Cardiac fibroblast (primary cell): Measurements from ENCODE around the gene NEDD4L.

Experiments
- DNase-seq, 2 donors: peaks; one replicate each; pipeline versions ENCODE4 v3.0.0 to v3.0.0-alpha.2; 2010; ENCODE audit warnings: low read depth in 2 of 2
- H3K4me3 ChIP-seq, 2 donors: replicated peaks in 1 of 2; 1 replicate in 1 of 2; 2 replicates in 1 of 2; pipeline ENCODE4 v1.5.1; 2011; ENCODE audit warnings: low read depth in 2 of 2, low read length in 2 of 2, mild to moderate bottlenecking in 2 of 2, moderate library complexity in 1 of 2
- TF ChIP-seq, protein P1 (sequence below): IDR thresholded peaks from one replicate; pipeline ENCODE4 v1.5.1; 2011; ENCODE audit warnings: low read depth, mild to moderate bottlenecking, low read length, inconsistent platforms

The NEDD4L gene

DNA sequence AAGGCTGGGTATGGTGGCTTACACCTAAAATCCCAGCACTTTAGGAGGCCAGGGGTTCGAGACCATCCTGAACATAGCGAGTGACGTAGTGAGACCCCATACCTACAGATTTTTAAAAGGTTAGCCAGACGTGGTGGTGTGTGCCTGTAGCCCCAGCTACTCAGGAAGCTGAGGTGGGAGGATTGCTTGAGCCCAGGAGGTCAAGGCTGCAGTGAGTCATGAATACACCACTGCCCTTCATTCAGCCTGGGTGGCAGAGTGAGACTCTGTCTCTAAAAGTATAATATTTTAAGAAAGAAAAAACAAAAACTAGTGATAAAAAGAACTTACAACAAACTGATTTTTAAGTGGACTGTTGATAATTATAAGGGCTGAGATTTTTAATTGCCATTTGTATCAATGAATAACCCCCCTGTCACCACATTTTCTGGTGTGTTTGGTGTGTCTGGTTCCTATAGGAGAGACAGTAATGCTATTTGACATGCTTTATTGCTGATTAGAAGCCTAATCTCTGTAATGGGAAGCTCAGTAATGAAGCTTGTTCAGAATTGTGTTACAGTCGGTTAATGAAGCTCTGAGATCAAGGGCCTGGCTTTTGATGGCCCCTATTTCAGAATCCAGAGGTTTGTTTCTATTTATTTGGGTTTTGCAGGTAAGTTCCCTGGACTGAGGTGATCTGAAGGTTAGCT lies 147.0 kb downstream of the NEDD4L start:
- TF ChIP-seq, protein P1, sequence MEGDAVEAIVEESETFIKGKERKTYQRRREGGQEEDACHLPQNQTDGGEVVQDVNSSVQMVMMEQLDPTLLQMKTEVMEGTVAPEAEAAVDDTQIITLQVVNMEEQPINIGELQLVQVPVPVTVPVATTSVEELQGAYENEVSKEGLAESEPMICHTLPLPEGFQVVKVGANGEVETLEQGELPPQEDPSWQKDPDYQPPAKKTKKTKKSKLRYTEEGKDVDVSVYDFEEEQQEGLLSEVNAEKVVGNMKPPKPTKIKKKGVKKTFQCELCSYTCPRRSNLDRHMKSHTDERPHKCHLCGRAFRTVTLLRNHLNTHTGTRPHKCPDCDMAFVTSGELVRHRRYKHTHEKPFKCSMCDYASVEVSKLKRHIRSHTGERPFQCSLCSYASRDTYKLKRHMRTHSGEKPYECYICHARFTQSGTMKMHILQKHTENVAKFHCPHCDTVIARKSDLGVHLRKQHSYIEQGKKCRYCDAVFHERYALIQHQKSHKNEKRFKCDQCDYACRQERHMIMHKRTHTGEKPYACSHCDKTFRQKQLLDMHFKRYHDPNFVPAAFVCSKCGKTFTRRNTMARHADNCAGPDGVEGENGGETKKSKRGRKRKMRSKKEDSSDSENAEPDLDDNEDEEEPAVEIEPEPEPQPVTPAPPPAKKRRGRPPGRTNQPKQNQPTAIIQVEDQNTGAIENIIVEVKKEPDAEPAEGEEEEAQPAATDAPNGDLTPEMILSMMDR: no peak
- no peak overlapping the region for H3K4me3 ChIP-seq
- no peak for DNase-seq

DNA sequence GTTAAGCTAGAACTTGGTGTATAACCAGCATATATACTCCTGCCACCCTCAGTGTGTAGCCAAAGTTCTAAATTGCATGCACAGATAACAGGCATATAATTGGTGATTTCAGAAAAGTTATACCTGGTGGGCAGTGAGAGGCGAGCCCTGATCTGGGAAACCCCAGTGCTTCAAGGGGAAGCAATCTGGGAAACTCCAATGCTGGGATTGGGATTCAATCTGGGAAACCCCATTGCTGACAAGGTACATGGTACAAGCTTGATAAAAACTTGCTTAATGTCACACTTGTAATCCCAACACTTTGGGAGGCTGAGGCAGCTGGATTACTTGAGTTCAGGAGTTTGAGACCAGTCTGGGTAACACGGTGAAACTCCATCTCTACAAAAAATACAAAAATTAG lies 147.6 kb downstream of the NEDD4L start:
- H3K4me3 ChIP-seq: no peak overlapping the region
- no peak for DNase-seq
- TF ChIP-seq, protein P1: no peak

DNA sequence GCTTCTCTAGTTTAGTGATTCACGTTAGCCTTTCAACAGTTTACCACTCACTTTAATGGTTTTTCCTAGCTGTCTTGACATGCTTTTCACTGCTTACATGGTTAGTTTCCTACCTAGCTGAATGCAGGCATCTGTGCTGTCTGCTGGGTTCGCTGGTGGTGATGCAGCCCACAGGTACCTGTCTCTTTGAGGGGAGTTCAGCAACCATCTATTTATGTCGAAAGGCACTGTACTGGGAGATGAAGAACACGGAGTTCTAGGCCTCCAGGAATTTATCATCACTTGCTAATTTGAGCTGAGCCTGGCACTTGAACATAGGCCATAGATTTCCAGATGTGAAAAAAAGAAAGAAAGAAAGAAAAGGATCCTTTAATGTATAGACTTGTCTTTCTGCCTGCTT lies 148.5 kb downstream of the NEDD4L start:
- DNase-seq: no peak
- H3K4me3 ChIP-seq: no peak overlapping the region
- TF ChIP-seq, protein P1: no peak

DNA sequence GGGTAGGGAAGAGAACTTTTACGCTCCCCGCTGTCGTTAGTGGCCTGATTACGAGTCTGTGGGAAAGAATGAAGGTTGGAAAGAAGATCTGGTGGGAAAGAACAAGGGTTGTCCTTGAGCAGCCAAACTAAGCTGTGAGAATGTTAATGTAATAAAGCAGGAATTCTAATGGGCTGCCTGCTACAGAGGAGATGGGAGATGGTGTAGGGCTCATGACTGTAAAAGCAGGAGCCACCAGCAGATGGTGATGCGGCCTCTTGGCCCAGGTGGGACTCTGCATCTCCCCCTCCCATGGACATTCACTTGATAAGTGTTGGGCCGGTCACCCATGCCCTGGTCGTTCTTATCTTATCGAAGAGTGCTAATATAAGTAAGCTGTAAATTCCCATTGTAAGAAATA lies 150.0 kb downstream of the NEDD4L start:
- H3K4me3 ChIP-seq: no peak overlapping the region
- TF ChIP-seq, protein P1: peak; percentile 10
- no peak for DNase-seq

DNA sequence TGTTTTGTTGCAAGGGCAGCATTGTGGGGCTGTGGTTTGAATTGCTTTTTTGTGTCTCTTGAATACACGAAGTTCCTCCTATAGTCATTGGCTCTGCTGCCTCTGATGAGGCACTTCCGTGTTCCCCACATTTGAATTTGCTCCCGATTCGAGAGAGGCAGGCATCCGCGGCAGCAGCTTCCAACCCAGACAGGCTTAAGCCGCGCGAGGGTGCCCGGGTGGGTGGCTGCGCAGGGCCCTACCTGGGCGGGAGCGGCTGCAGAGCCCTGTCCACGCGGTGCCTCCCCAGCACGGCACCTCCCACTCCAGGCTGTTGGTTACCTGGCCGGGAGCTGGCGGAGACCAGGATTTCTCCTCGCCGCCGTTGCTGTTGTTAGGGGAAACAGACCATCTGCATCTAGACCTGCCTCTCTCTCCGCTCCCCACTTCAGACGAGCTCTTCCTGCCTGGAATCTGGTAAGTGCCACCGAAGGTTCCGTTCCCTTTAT lies 151.3 kb downstream of the NEDD4L start:
- TF ChIP-seq, protein P1: no peak
- DNase-seq: no peak
- peak overlapping the region; percentile 11 to 12 for H3K4me3 ChIP-seq

DNA sequence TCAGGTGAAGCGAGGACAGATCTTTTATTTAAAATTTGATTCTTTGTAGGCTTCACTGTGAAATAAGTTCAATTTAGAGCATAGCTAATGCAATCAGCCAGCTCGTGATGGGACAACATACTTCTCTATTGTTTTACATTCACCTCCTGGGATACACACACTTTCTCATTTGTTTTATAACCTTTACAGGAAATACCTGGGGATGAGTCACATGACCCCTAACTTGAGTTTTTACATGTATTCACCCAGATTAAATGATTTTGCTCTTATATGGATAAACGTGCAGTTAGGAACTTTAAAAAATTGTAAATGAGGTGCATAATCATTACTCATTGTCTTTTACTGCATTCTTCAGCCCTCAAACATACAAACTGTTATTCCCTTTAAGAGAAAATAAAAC lies 152.1 kb downstream of the NEDD4L start:
- H3K4me3 ChIP-seq: no peak overlapping the region
- TF ChIP-seq, protein P1: no peak
- DNase-seq: peak in 1 of 2 donors; percentile 59
